SK-N-SH (cell line): ENCODE measurements around the gene STRBP. TPM values are rescaled to one million over a fixed set of nuclear protein-coding genes. Genes with fewer than 3 reads are reported as not detected.

ENCODE experiments used
- CTCF ChIA-PET: fragments of 300-600, 350-600 bp; formaldehyde crosslinking; extraction: SDS; loops from one replicate; lab custom pipeline; 2021; lab: Yijun Ruan, JAX
- POLR2A ChIA-PET: fragments of 350-600 bp; sonication (Branson Sonifier 250); formaldehyde crosslinking; extraction: SDS; loops from one replicate; lab custom pipeline; 2020; ENCODE audit warnings: antibody characterized with exemption, inconsistent platforms; lab: Yijun Ruan, JAX
- DNase-seq: peaks from one replicate; pipeline ENCODE4 v3.0.0; 2012
- H2AFZ ChIP-seq: fragments of 200-600 bp; sonication (generic); 2 replicates; pipeline ENCODE4 v1.8.1; 2016; ENCODE audit warnings: antibody characterized with exemption, mild to moderate bottlenecking, low read depth
- H3F3A ChIP-seq: fragments of 200-600 bp; sonication (generic); replicated peaks from 2 replicates; pipeline ENCODE3; 2016; ENCODE audit warnings: antibody characterized with exemption, mild to moderate bottlenecking; ENCODE audit not compliant: insufficient read depth
- H3K27ac ChIP-seq, 2 experiments: fragments of 200-500 bp in 1 of 2; fragments of 200-600 bp in 1 of 2; sonication (Bioruptor generic) in 1 of 2; sonication (generic), shearing (Covaris generic) in 1 of 2; 2 replicates each; pipeline versions ENCODE4 v1.5.1 to v1.6.1; 2014 to 2016; ENCODE audit warnings: low read depth in 2 of 2, inconsistent platforms in 1 of 2, low read length in 1 of 2, mild to moderate bottlenecking in 1 of 2, mixed read lengths in 1 of 2
- H3K27me3 ChIP-seq: fragments of 200-600 bp; sonication (generic), shearing (Covaris generic); 2 replicates; pipeline ENCODE4 v1.6.1; 2016; ENCODE audit warnings: mixed run types; ENCODE audit not compliant: insufficient read depth
- H3K36me3 ChIP-seq, 2 experiments: fragments of 200-500 bp in 1 of 2; fragments of 200-600 bp in 1 of 2; sonication (Bioruptor generic) in 1 of 2; sonication (generic) in 1 of 2; replicated peaks in 1 of 2; 2 replicates each; pipeline versions ENCODE3 to v1.5.1; 2014 to 2016; ENCODE audit warnings: low read length in 1 of 2, mild to moderate bottlenecking in 1 of 2; ENCODE audit not compliant: insufficient read depth in 2 of 2, control insufficient read depth in 1 of 2
- H3K4me1 ChIP-seq, 2 experiments: fragments of 200-500 bp in 1 of 2; fragments of 200-600 bp in 1 of 2; sonication (Bioruptor generic) in 1 of 2; sonication (generic), shearing (Covaris generic) in 1 of 2; 2 replicates each; pipeline versions ENCODE4 v1.5.1 to v1.6.1; 2014 to 2016; ENCODE audit warnings: low read depth in 1 of 2, low read length in 1 of 2, mixed run types in 1 of 2; ENCODE audit not compliant: insufficient read depth in 2 of 2, control insufficient read depth in 1 of 2
- H3K4me2 ChIP-seq: fragments of 200-600 bp; sonication (generic), shearing (Covaris generic); 2 replicates; pipeline ENCODE4 v1.6.1; 2017; ENCODE audit warnings: mixed run types
- H3K4me3 ChIP-seq, 2 experiments: fragments of 200-500 bp in 1 of 2; fragments of 200-600 bp in 1 of 2; sonication (Bioruptor generic) in 1 of 2; sonication (generic), shearing (Covaris generic) in 1 of 2; 2 replicates each; pipeline versions ENCODE4 v1.5.1 to v1.8.1; 2014 to 2016; ENCODE audit warnings: low read depth in 2 of 2, inconsistent platforms in 1 of 2, low read length in 1 of 2, mild to moderate bottlenecking in 1 of 2, mixed read lengths in 1 of 2, moderate library complexity in 1 of 2
- H3K79me2 ChIP-seq: fragments of 200-600 bp; sonication (generic); 2 replicates; pipeline ENCODE4 v1.8.1; 2017; ENCODE audit warnings: mild to moderate bottlenecking; ENCODE audit not compliant: insufficient read depth
- H3K9ac ChIP-seq: fragments of 200-600 bp; sonication (generic); 2 replicates; pipeline ENCODE4 v1.6.1; 2017; ENCODE audit warnings: mixed run types
- H3K9me2 ChIP-seq: fragments of 200-600 bp; sonication (generic); 2 replicates; pipeline ENCODE4 v1.6.1; 2017; ENCODE audit warnings: mixed run types
- H3K9me3 ChIP-seq: fragments of 200-600 bp; sonication (generic); 2 replicates; pipeline ENCODE4 v1.6.1; 2017; ENCODE audit warnings: mixed run types, mild to moderate bottlenecking, moderate library complexity
- H4K20me1 ChIP-seq: fragments of 200-600 bp; sonication (generic); 2 replicates; pipeline ENCODE4 v1.6.1; 2017; ENCODE audit warnings: mild to moderate bottlenecking, mixed run types; ENCODE audit not compliant: insufficient read depth
- EP300 ChIP-seq, 2 experiments: IDR thresholded peaks; 2 replicates each; pipeline versions ENCODE4 v1.4.0 to v1.6.1; 2012; ENCODE audit warnings: borderline replicate concordance in 1 of 2, low read depth in 1 of 2, low read length in 1 of 2
- FOXM1 ChIP-seq: IDR thresholded peaks from 2 replicates; pipeline ENCODE4 v1.4.0; 2012; ENCODE audit warnings: low read depth, mild to moderate bottlenecking
- GATA2 ChIP-seq: sonication (generic); formaldehyde crosslinking; IDR thresholded peaks from 2 replicates; pipeline ENCODE4 v1.5.0; 2020; ENCODE audit warnings: mild to moderate bottlenecking, missing genetic modification reagents
- MEF2A ChIP-seq: IDR thresholded peaks from 2 replicates; pipeline ENCODE4 v1.4.0; 2012; ENCODE audit warnings: low read depth, borderline replicate concordance
- NFIC ChIP-seq: IDR thresholded peaks from 2 replicates; pipeline ENCODE4 v1.4.0; 2012; ENCODE audit warnings: borderline replicate concordance
- NRF1 ChIP-seq: IDR thresholded peaks from 2 replicates; pipeline ENCODE4 v1.6.1; 2012; ENCODE audit warnings: low read depth, mild to moderate bottlenecking, low read length
- PBX3 ChIP-seq: IDR thresholded peaks from 2 replicates; pipeline ENCODE4; 2012
- RAD21 ChIP-seq: IDR thresholded peaks from 2 replicates; pipeline ENCODE4 v1.6.1; 2012; ENCODE audit warnings: mild to moderate bottlenecking, low read length
- REST ChIP-seq: IDR thresholded peaks from 2 replicates; pipeline ENCODE4 v1.6.1; 2012; ENCODE audit warnings: mild to moderate bottlenecking, low read depth, low read length, moderate library complexity
- RFX5 ChIP-seq: IDR thresholded peaks from 2 replicates; pipeline ENCODE4 v1.6.1; 2012; ENCODE audit warnings: mild to moderate bottlenecking, improper control_type of control experiment, low read length
- USF2 ChIP-seq: fragments of 150-350 bp; IDR thresholded peaks from 2 replicates; pipeline ENCODE4 v1.6.1; 2017; ENCODE audit warnings: antibody characterized with exemption, low read length, low read depth, borderline replicate concordance
- YY1 ChIP-seq: IDR thresholded peaks from 2 replicates; pipeline ENCODE4 v1.4.0; 2012; ENCODE audit warnings: low read depth, mild to moderate bottlenecking
- WGBS: methylation state at CpG from one replicate; pipeline ENCODE4 v1.1.6; 2017; ENCODE audit warnings: low lambda C conversion rate; 5-methylcytosine and 5-hydroxymethylcytosine counted together
- polyA plus RNA-seq, 3 experiments: library from polyadenylated mRNA; depleted of rRNA; stranded (reverse); fragments of >200 nt; gene quantifications; 2 replicates each; pipeline ENCODE4 v1.2.3, GENCODE V29; 2012

The STRBP gene
- polyA plus RNA-seq, 1 of the 3 experiments (the other 2 are of a cell fraction): 5.9 TPM

- Histone ChIP-seq H4K20me1 (no peaks in the 10 kb centered on the region), H3K27me3 (no peaks in the 10 kb centered on the region), H3K9me2 (no peaks in the 10 kb centered on the region), H2AFZ (no peak overlapping the region), H3K79me2 (no peaks in the 10 kb centered on the region), H3K9me3 (no peaks in the 10 kb centered on the region)
- WGBS: 93% methylated on average over 7 of the region's 7 CpGs
- POLR2A ChIA-PET: no interaction called here
- TF ChIP-seq EP300 (IDR thresholded peaks at IDR 0.05; ENCODE audit: borderline replicate concordance in 1 of 2, low read depth in 1 of 2, low read length in 1 of 2): no peak
- TF ChIP-seq YY1: no peak
- TF ChIP-seq RFX5: no peak
- no peak for TF ChIP-seq NRF1
- no peak for TF ChIP-seq FOXM1
- no peak for TF ChIP-seq RAD21
- no peak for TF ChIP-seq MEF2A
- no peak for TF ChIP-seq NFIC
- TF ChIP-seq PBX3: no peak
- TF ChIP-seq, all 33 proteins: peak for 0
- H3K4me1 ChIP-seq: peaks cover 0 to 6% of the 10 kb centered on the region in 2 experiments; a peak in 1 of 4 replicates
- CTCF ChIA-PET: no interaction called here
- no peaks in the 10 kb centered on the region for H3K36me3 ChIP-seq
- no peak overlapping the region for H3K4me3 ChIP-seq
- H3K9ac ChIP-seq: no peak overlapping the region
- no peak for DNase-seq
- H3K4me2 ChIP-seq: no peak overlapping the region
- H3K27ac ChIP-seq: no peak overlapping the region
- no peaks in the 10 kb centered on the region for H3F3A ChIP-seq
Observed at GRCh38 chr9:123119566-123119965, 148.8 kb downstream of the STRBP start.

- H2AFZ ChIP-seq: no peak overlapping the region
- CTCF ChIA-PET: no interaction called here
- H4K20me1 ChIP-seq: no peaks in the 10 kb centered on the region
- H3K4me1 ChIP-seq: peaks cover 0 to 14% of the 10 kb centered on the region in 2 experiments; a peak in 1 of 4 replicates
- no peak overlapping the region for H3K4me2 ChIP-seq
- TF ChIP-seq REST: no peak
- no peak for TF ChIP-seq MEF2A
- TF ChIP-seq USF2: no peak
- no peak for TF ChIP-seq GATA2 (CRISPR knock-in tag)
- H3K9me3 ChIP-seq: no peaks in the 10 kb centered on the region
- POLR2A ChIA-PET: no interaction called here
- H3K4me3 ChIP-seq: no peak overlapping the region
- H3K27me3 ChIP-seq: no peaks in the 10 kb centered on the region
- H3K9me2 ChIP-seq: no peaks in the 10 kb centered on the region
- no peaks in the 10 kb centered on the region for H3K79me2 ChIP-seq
- no peak overlapping the region for H3K27ac ChIP-seq
- H3F3A ChIP-seq: no peaks in the 10 kb centered on the region
- WGBS: 98% methylated on average over 6 of the region's 6 CpGs
- no peak overlapping the region for H3K9ac ChIP-seq
- DNase-seq: no peak
- no peaks in the 10 kb centered on the region for H3K36me3 ChIP-seq
Observed at GRCh38 chr9:123116036-123116435, 152.3 kb downstream of the STRBP start.
